Mucosa of rectum (tissue), 2 donors: Measurements from ENCODE around the gene TBX2.

Experiments used
- H3K27ac ChIP-seq, 2 donors: one replicate each; pipeline ENCODE4 v1.7.0; 2013; ENCODE audit warnings: inconsistent platforms in 2 of 2, low read depth in 2 of 2, low read length in 2 of 2
- H3K27me3 ChIP-seq, 2 donors: one replicate each; pipeline ENCODE4 v1.7.0; 2013; ENCODE audit warnings: low read length in 2 of 2; ENCODE audit not compliant: control insufficient read depth in 2 of 2, insufficient read depth in 2 of 2
- H3K36me3 ChIP-seq, 2 donors: one replicate each; pipeline ENCODE4 v1.7.0; 2013; ENCODE audit warnings: low read length in 2 of 2; ENCODE audit not compliant: control insufficient read depth in 2 of 2, insufficient read depth in 2 of 2
- H3K4me1 ChIP-seq, 2 donors: one replicate each; pipeline ENCODE4 v1.7.0; 2013; ENCODE audit warnings: low read length in 2 of 2, mild to moderate bottlenecking in 1 of 2; ENCODE audit not compliant: control insufficient read depth in 2 of 2, insufficient read depth in 2 of 2
- H3K4me3 ChIP-seq, 2 donors: one replicate each; pipeline ENCODE4 v1.7.0; 2013; ENCODE audit warnings: low read length in 2 of 2
- H3K9ac ChIP-seq, 2 donors: one replicate each; pipeline ENCODE4 v1.7.0; 2013; ENCODE audit warnings: low read length in 2 of 2, low read depth in 1 of 2, mild to moderate bottlenecking in 1 of 2
- H3K9me3 ChIP-seq, 2 donors: one replicate each; pipeline ENCODE4 v1.7.0; 2013; ENCODE audit warnings: low read length in 2 of 2; ENCODE audit not compliant: control insufficient read depth in 2 of 2
- donor health status: healthy.
- donor health status: Normal muscosa, but diverticular disease.

The TBX2 gene

DNA sequence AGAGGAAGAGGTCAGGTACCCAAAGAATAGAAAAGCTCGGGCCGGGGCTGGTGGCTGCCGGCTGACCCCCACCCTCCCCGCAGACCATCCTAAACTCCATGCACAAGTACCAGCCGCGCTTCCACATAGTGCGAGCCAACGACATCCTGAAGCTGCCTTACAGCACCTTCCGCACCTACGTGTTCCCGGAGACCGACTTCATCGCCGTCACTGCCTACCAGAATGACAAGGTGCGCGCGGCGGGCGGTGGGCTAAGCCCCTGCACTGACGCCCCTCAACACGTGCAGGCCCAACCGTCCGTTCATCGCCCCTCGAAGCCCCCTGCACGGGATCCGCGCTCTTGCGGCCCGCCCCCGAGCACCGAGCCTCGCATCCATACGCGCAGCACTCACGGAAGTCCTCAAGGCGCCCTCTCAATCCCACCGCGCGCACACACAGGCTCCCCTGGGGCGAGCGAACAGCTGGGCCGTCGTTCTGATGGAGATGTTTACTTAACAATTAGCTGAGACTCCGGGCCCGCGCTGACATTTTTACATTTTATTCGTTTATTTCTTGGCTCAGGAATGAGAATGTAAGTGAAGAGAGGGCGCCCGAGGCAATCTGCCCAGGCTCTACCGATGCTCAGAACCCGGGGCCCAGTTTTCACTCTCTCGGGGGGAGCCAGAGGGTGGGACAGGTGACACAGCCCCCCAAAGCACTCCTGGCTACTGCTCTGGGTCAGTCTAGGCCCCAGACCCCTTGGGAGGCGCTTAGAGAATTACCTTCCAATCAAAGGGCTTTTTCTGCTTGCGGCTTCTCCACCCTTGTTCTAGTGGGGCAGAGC is 3.5 kb downstream of the TBX2 start:
- peaks cover 69 to 79% of the 10 kb centered on the region in 2 donors for H3K27me3 ChIP-seq
- peak overlapping the region; percentile 7 to 59 for H3K27ac ChIP-seq
- peak overlapping the region; percentile 19 to 51 for H3K4me3 ChIP-seq
- peaks cover 5 to 9% of the 10 kb centered on the region in 2 donors for H3K4me1 ChIP-seq
- H3K36me3 ChIP-seq = no peaks in the 10 kb centered on the region
- H3K9me3 ChIP-seq = no peaks in the 10 kb centered on the region
- H3K9ac ChIP-seq = no peak overlapping the region

DNA sequence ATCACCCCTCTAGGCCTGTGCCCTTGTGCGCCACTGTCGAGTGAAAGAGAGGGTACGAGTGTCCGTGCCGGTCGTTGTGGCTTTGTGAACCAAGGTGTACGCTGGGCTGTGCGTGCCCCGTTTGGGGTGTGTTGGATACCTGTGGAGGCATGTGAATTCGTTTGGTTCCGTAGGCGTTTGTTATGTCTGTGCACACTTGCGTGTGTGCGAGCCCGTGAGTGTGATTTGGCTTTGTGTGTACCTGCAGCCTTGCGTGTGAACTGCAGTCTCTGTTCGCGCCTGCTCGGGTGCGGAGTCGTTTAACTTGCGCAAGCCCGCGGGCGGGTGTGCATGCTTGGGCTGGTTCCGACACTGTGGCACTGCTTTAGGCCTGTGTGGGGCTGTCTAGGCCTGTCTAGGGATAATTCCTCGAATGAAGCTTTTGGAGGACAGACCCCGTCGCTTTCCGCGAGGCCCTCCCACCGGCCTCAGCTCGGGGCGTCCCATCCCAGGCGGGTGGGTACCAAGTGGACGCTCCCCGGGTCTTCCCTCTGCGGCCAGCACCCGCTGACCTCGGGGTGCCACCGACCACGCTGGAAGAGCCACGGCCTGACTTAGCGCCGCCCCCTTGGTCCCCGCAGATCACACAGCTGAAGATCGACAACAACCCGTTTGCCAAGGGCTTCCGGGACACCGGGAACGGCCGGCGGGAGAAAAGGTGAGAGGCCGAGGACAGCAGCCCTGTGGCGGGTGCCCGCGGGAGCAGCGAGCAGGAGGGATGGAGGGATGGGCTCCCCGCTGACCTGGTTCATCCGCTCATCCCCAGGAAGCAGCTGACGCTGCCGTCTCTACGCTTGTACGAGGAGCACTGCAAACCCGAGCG is 4.4 kb downstream of the TBX2 start:
- H3K27ac ChIP-seq = peak overlapping the region in 1 of 2 donors; percentile 59
- peak overlapping the region; percentile 19 to 46 for H3K4me3 ChIP-seq
- H3K9me3 ChIP-seq = no peaks in the 10 kb centered on the region
- no peaks in the 10 kb centered on the region for H3K36me3 ChIP-seq
- H3K9ac ChIP-seq = no peak overlapping the region
- peaks cover 68 to 79% of the 10 kb centered on the region in 2 donors for H3K27me3 ChIP-seq
- H3K4me1 ChIP-seq = peaks cover 11 to 15% of the 10 kb centered on the region in 2 donors

DNA sequence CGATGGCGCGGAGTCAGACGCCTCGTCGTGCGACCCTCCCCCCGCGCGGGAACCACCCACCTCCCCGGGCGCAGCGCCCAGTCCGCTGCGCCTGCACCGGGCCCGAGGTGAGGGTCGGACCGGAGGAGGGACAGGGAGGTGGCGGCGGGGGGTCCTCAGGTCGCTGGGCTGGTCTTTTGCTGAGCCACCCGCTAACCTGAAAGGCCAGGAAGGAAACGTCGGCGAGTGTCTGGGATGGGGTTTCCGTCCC is 4.9 kb downstream of the TBX2 start:
- Histone ChIP-seq H3K4me3 (peak overlapping the region in 1 of 2 donors; percentile 23), H3K36me3 (no peaks in the 10 kb centered on the region), H3K4me1 (peaks cover 12% of the 10 kb centered on the region in 2 donors), H3K9ac (no peak overlapping the region), H3K9me3 (no peaks in the 10 kb centered on the region), H3K27ac (peak overlapping the region in 1 of 2 donors; percentile 59), H3K27me3 (peaks cover 67 to 79% of the 10 kb centered on the region in 2 donors)

DNA sequence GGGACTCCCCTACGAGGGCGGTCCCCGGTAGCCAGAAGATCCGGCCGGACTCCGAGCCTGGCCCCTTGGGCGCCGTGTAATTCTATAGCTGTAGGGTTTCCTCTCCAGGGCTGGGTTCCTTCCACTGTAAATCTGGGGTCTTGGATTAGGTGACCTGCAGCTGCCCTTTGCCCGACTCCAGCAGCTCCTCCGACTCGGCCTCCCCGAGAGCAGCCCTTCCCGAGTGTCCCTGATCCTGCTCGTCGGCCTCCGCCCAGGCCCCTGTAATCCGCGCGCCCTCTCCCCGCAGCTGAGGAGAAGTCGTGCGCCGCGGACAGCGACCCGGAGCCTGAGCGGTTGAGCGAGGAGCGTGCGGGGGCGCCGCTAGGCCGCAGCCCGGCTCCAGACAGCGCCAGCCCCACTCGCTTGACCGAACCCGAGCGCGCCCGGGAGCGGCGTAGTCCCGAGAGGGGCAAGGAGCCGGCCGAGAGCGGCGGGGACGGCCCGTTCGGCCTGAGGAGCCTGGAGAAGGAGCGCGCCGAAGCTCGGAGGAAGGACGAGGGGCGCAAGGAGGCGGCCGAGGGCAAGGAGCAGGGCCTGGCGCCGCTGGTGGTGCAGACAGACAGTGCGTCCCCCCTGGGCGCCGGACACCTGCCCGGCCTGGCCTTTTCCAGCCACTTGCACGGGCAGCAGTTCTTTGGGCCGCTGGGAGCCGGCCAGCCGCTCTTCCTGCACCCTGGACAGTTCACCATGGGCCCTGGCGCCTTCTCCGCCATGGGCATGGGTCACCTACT is 5.5 kb downstream of the TBX2 start:
- peaks cover 70 to 83% of the 10 kb centered on the region in 2 donors for H3K27me3 ChIP-seq
- H3K27ac ChIP-seq = peak overlapping the region in 1 of 2 donors; percentile 59
- no peaks in the 10 kb centered on the region for H3K36me3 ChIP-seq
- no peak overlapping the region for H3K4me3 ChIP-seq
- no peak overlapping the region for H3K9ac ChIP-seq
- peaks cover 12 to 15% of the 10 kb centered on the region in 2 donors for H3K4me1 ChIP-seq
- no peaks in the 10 kb centered on the region for H3K9me3 ChIP-seq

DNA sequence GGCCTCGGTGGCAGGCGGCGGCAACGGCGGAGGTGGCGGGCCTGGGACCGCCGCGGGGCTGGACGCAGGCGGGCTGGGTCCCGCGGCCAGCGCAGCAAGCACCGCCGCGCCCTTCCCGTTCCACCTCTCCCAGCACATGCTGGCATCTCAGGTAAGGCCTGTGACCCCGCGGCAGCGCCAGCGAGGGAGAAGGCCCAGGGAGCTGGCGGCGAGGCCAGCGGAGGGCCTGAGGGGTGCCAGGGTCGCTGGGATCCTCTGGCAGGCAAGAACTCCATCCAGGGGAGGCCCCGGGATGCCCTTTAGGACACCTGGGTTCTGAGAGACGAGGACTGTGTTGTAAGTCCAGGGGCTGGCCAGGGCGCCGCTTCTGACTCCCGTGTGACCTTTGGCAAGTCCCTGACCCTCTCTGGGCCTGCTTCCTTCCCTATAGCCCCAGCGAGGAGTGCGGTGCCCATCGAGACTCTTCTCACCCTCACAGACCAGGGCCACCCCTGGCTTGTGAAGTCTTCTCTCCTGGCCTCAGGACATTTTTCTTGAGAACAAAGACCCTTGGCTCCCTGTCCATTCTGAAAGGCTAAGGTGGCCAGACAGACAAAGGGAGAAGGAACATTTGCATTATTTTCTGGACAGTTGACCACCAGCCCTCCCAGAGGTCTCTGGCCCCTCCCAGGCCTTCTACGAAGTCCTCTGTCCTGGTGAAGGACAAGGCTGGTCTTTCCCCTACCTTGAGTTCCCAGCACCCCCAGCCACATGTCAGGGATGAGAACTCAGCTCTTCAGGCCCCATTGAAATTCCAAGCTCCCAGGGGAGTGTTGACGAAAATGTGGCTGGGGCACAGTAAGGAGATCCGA is 6.3 kb downstream of the TBX2 start:
- Histone ChIP-seq H3K4me1 (peaks cover 19 to 20% of the 10 kb centered on the region in 2 donors), H3K27ac (peak overlapping the region in 1 of 2 donors; percentile 59), H3K9me3 (no peaks in the 10 kb centered on the region), H3K27me3 (peaks cover 71 to 87% of the 10 kb centered on the region in 2 donors), H3K9ac (peak overlapping the region in 1 of 2 donors; percentile 5), H3K36me3 (no peaks in the 10 kb centered on the region), H3K4me3 (no peak overlapping the region)

DNA sequence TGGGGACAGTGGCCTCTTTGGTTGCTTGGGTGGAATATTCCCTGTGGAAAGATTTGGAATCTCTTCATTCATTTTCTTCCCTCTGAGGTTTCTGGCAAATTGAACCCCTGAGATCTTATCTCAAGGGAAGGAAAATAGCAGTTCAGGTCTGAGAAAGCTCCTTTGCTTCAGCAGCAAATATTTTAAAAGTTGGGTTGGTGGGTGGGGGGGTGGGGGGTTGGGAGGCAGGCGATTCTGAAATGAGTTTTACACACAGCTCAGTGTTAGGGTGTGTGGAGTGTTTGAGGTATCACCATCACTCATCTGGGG is 6.8 kb downstream of the TBX2 start:
- no peak overlapping the region for H3K27ac ChIP-seq
- no peak overlapping the region for H3K4me3 ChIP-seq
- peaks cover 65 to 85% of the 10 kb centered on the region in 2 donors for H3K27me3 ChIP-seq

DNA sequence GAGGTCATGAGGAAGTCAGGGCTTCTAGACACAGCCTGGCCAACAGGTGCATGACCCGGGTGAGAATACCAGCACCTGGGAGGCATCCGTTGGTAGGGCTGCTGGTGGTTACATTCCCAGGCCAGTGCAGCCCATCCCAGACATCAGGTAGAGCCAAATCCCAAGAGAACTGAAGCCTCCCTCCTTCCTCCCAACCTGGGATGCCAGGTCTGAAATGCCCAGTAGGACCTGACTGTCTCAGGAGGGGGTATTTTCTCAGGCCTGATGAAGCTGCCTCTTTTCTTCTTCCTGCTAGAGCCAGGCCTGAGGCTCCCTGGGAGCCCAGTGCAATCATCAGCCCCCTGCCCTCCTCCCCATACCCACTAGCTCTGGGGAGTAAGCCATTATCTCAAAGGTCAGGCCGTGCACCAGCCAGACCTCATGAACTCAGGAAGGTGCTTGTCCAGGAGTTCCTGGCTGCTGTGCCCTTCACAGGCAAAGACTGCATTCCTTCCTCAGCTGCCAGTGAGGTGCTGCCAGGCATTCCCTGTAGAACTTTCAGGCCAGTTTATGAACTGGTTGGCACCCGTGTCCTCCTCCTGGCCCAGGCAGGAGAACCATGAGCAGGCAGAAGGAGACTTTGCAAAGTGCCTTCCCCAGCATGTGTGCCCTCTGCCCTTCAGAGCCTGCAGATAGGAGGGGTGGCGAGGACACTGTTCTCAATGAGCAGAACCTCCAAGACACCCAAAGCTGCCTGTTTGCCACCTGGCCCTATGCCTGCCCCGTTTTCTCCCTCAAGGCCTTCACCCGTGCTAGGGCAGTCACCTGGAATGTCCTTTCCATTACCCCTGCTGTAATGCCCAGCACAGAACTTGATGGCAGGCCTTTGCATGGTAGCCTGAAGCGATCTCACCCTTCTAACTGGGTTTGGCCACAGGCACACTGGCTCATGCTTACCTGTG is 7.6 kb downstream of the TBX2 start:
- Histone ChIP-seq H3K4me3 (no peak overlapping the region), H3K4me1 (peaks cover 26 to 30% of the 10 kb centered on the region in 2 donors), H3K36me3 (no peaks in the 10 kb centered on the region), H3K27ac (peak overlapping the region in 1 of 2 donors; percentile 1), H3K9me3 (no peaks in the 10 kb centered on the region), H3K9ac (no peak overlapping the region), H3K27me3 (peaks cover 60 to 80% of the 10 kb centered on the region in 2 donors)

More for the DNA sequence above, 6.8 kb downstream of the TBX2 start:
- no peaks in the 10 kb centered on the region for H3K36me3 ChIP-seq
- no peak overlapping the region for H3K9ac ChIP-seq
- H3K9me3 ChIP-seq = no peaks in the 10 kb centered on the region
- peaks cover 23 to 25% of the 10 kb centered on the region in 2 donors for H3K4me1 ChIP-seq

DNA sequence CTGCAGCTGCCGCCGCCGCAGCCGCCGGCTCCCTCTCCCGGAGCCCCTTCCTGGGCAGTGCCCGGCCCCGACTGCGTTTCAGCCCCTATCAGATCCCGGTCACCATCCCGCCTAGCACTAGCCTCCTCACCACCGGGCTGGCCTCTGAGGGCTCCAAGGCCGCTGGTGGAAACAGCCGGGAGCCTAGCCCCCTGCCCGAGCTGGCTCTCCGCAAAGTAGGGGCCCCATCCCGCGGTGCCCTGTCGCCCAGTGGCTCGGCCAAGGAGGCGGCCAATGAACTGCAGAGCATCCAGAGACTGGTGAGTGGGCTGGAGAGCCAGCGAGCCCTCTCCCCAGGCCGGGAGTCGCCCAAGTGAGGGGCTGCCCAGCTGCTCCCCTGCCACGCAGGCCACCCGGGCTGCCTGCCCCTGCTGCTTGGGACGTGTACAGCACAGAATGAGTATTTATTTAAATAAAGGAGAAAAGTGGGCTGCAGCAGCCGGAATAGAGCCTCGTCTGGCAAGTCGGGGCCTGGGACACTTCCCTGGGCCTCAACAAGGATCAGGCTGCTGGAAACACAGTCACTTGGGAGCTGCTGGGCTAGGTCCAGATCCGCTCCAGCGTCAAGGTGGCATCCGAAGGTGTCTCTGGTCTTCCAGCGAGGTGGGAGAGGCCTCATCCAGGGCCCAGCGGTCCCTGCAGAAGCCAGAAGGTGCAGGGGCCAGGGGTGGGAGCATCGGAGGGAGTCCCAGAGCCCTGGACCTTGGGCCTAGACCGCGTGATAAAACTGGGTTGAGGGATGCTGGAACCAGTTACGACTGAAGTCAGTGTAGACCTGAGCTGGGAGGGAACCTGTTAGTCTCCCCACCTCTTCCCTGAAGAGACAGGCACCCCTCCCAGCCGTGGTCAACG is 8.8 kb downstream of the TBX2 start:
- peaks cover 31% of the 10 kb centered on the region in 2 donors for H3K4me1 ChIP-seq
- peaks cover 59 to 71% of the 10 kb centered on the region in 2 donors for H3K27me3 ChIP-seq
- H3K4me3 ChIP-seq = no peak overlapping the region

More for the DNA sequence above, 8.8 kb downstream of the TBX2 start:
- Histone ChIP-seq H3K27ac (peak overlapping the region; percentile 2 to 43), H3K9ac (no peak overlapping the region), H3K36me3 (no peaks in the 10 kb centered on the region), H3K9me3 (no peaks in the 10 kb centered on the region)
